K562 (cell line): ENCODE results near the gene PAPSS2.

Experiments
- BHLHE40 ChIP-seq: IDR thresholded peaks from 2 replicates; pipeline ENCODE4 v1.6.1; 2011; ENCODE audit warnings: low read length, improper control_type of control experiment
- CTCF ChIP-seq, 3 experiments: IDR thresholded peaks in 2 of 3; conservative IDR thresholded peaks in 1 of 3; 2 replicates each; pipeline ENCODE4 v1.5.1; 2011 to 2012; ENCODE audit warnings: low read length in 3 of 3, mild to moderate bottlenecking in 3 of 3, control low read depth in 2 of 3, improper control_type of control experiment in 1 of 3, inconsistent platforms in 1 of 3, low read depth in 1 of 3, mixed read lengths in 1 of 3, moderate library complexity in 1 of 3; ENCODE audit not compliant: insufficient read depth in 2 of 3
- EZH2 ChIP-seq: IDR thresholded peaks from 2 replicates; pipeline ENCODE4 v1.6.1; 2012; ENCODE audit warnings: low read depth, mild to moderate bottlenecking, inconsistent platforms, low read length, borderline replicate concordance
- KAT8 ChIP-seq: fragments of 450-650 bp; IDR thresholded peaks from 2 replicates; pipeline ENCODE4 v1.6.1; 2016; ENCODE audit warnings: low read depth, mild to moderate bottlenecking
- MXI1 ChIP-seq: IDR thresholded peaks from 2 replicates; pipeline ENCODE4 v1.6.1; 2011; ENCODE audit warnings: low read depth, mild to moderate bottlenecking, improper control_type of control experiment, low read length
- NFYB ChIP-seq: IDR thresholded peaks from 2 replicates; pipeline ENCODE4 v1.6.1; 2011; ENCODE audit warnings: mild to moderate bottlenecking, moderate library complexity; ENCODE audit not compliant: insufficient read length; ENCODE audit errors: extremely low read depth
- RAD51 ChIP-seq: fragments of 450-650 bp; IDR thresholded peaks from 2 replicates; pipeline ENCODE4 v1.7.1; 2016; ENCODE audit warnings: low read depth, mild to moderate bottlenecking, borderline replicate concordance
- SMC3 ChIP-seq: conservative IDR thresholded peaks from 2 replicates; pipeline ENCODE4 v1.6.1; 2011; ENCODE audit warnings: low read depth, low read length, improper control_type of control experiment; ENCODE audit not compliant: insufficient read depth
- TCF7 ChIP-seq: sonication (generic); IDR thresholded peaks from 2 replicates; pipeline ENCODE4 v1.6.1; 2016; ENCODE audit warnings: antibody characterized with exemption, borderline replicate concordance
- ZNF24 ChIP-seq: fragments of 450-650 bp; IDR thresholded peaks from 2 replicates; pipeline ENCODE4 v1.6.1; 2016
- ZZZ3 ChIP-seq: fragments of 450-650 bp; IDR thresholded peaks from 2 replicates; pipeline ENCODE4 v1.6.1; 2016; ENCODE audit warnings: antibody characterized with exemption, mild to moderate bottlenecking, moderate library complexity
- TF ChIP-seq, protein P1 (sequence below), 2 experiments: fragments of 450-650 bp; IDR thresholded peaks; 2 replicates each; pipeline ENCODE4 v1.6.1; 2016; ENCODE audit warnings: mild to moderate bottlenecking in 2 of 2, borderline replicate concordance in 1 of 2, low read depth in 1 of 2, moderate library complexity in 1 of 2
- TF ChIP-seq, protein P2 (sequence below): fragments of 250-450 bp; sonication (Bioruptor Pico); IDR thresholded peaks from 2 replicates; pipeline ENCODE4 v1.5.0; 2022; ENCODE audit warnings: mild to moderate bottlenecking

DNA sequence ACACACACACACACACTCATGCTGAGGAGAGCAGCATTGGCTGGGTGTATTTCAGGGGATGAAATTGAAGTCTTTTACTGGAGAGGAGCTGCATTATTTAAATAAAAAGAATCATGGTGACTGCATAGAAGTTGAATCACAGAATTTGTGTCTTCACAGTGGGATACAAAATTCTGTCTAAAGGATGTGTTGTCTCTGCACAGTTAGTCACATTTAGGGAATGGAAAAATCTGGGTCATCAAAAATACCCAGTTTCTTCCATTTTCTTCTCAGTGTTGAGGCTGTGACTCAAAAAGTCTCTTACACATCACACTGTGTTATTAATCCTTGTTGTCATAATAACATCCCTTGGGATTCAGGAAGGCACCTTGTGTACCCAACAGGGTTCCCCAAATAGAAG is 10.9 kb downstream of the PAPSS2 start:
- TF ChIP-seq NFYB, result no peak
- TF ChIP-seq EZH2, result no peak
- TF ChIP-seq SMC3, result no peak
- TF ChIP-seq TCF7, result no peak
- TF ChIP-seq, protein P1, sequence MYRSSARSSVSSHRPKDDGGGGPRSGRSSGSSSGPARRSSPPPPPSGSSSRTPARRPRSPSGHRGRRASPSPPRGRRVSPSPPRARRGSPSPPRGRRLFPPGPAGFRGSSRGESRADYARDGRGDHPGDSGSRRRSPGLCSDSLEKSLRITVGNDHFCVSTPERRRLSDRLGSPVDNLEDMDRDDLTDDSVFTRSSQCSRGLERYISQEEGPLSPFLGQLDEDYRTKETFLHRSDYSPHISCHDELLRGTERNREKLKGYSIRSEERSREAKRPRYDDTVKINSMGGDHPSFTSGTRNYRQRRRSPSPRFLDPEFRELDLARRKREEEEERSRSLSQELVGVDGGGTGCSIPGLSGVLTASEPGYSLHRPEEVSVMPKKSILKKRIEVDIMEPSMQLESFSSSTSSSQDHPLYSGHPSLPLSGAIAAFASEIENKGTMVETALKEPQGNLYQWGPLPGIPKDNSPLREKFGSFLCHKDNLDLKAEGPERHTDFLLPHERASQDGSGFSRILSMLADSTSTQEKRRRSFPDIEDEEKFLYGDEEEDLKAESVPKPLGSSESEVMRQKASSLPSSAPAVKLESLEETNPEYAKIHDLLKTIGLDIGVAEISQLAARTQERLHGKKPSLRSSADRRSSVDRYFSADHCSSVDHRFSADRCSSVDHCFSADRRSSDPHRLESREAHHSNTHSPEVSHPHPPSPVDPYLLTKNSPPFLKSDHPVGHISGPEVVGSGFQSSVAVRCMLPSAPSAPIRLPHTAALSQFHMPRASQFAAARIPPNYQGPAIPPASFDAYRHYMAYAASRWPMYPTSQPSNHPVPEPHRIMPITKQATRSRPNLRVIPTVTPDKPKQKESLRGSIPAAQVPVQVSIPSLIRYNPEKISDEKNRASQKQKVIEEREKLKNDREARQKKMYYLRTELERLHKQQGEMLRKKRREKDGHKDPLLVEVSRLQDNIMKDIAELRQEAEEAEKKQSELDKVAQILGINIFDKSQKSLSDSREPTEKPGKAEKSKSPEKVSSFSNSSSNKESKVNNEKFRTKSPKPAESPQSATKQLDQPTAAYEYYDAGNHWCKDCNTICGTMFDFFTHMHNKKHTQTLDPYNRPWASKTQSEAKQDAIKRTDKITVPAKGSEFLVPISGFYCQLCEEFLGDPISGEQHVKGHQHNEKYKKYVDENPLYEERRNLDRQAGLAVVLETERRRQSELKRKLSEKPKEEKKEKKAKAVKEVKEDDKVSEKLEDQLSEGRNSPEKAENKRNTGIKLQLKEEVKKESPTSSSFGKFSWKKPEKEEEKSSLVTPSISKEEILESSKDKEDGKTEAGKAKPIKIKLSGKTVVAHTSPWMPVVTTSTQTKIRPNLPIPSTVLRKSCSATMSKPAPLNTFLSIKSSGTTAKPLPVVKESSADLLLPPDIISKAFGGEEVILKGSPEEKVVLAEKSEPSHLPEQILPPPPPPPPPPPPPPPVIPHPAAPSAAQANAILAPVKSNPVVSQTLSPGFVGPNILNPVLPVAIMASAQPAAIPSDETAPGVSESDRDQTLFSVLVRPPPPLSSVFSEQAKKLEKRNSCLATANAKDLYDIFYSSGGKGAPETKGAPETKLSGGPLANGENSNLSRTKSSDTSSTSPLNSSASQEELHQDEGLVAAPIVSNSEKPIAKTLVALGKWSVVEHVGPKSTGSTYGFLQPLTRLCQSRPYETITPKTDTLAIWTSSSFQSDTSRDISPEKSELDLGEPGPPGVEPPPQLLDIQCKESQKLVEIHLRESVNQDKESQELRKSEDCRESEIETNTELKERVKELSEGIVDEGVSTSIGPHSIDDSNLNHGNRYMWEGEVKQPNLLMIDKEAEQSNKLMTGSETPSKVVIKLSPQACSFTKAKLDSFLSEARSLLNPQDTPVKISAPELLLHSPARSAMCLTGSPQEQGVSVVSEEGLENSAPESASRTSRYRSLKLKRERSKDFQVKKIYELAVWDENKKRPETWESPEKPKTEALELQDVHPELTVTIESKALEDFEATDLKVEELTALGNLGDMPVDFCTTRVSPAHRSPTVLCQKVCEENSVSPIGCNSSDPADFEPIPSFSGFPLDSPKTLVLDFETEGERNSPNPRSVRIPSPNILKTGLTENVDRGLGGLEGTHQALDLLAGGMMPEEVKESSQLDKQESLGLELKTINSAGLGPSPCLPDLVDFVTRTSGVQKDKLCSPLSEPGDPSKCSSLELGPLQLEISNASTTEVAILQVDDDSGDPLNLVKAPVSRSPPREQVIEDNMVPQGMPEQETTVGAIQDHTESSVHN (IDR thresholded peaks at IDR 0.05; ENCODE audit: borderline replicate concordance in 1 of 2, low read depth in 1 of 2), result no peak
- TF ChIP-seq KAT8, result no peak
- TF ChIP-seq, protein P2, sequence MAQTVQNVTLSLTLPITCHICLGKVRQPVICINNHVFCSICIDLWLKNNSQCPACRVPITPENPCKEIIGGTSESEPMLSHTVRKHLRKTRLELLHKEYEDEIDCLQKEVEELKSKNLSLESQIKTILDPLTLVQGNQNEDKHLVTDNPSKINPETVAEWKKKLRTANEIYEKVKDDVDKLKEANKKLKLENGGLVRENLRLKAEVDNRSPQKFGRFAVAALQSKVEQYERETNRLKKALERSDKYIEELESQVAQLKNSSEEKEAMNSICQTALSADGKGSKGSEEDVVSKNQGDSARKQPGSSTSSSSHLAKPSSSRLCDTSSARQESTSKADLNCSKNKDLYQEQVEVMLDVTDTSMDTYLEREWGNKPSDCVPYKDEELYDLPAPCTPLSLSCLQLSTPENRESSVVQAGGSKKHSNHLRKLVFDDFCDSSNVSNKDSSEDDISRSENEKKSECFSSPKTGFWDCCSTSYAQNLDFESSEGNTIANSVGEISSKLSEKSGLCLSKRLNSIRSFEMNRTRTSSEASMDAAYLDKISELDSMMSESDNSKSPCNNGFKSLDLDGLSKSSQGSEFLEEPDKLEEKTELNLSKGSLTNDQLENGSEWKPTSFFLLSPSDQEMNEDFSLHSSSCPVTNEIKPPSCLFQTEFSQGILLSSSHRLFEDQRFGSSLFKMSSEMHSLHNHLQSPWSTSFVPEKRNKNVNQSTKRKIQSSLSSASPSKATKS, result no peak
- TF ChIP-seq CTCF (IDR thresholded peaks at IDR 0.05 in 2 of 3, conservative IDR thresholded peaks at IDR 0.05 in 1 of 3; ENCODE audit: insufficient read depth in 2 of 3, low read depth in 1 of 3, low read length in 3 of 3), result no peak
- no peak for TF ChIP-seq ZNF24
- TF ChIP-seq ZZZ3, result no peak
- no peak for TF ChIP-seq RAD51
- no peak for TF ChIP-seq BHLHE40
- TF ChIP-seq MXI1, result no peak
